Transverse colon (tissue), 4 donors: ENCODE data around the gene CENPL. TPM values are rescaled to one million over a fixed set of nuclear protein-coding genes. Genes with fewer than 3 reads are reported as not detected.
"Not testable (repeated sequence)": the region's sequence is repeated elsewhere in the genome, so short reads cannot be mapped to it uniquely, and the experiment has no call there.

Source experiments
- DNase-seq: peaks from one replicate; pipeline ENCODE4 v3.0.0-alpha.2; 2019
- H3K27ac ChIP-seq, 4 donors: fragments of 200-600 bp; sonication (generic); 2 replicates each; pipeline ENCODE4 v1.5.1; 2016 to 2018; ENCODE audit warnings: inconsistent platforms in 4 of 4
- H3K27me3 ChIP-seq: fragments of 200-600 bp; sonication (generic); 2 replicates; pipeline ENCODE4 v1.5.1; 2017; ENCODE audit warnings: inconsistent platforms
- H3K36me3 ChIP-seq, 4 donors: fragments of 200-600 bp; sonication (generic); 2 replicates each; pipeline ENCODE4 v1.5.1; 2017 to 2019; ENCODE audit warnings: inconsistent platforms in 4 of 4
- H3K4me1 ChIP-seq, 4 donors: fragments of 200-600 bp; sonication (generic); 2 replicates each; pipeline ENCODE4 v1.5.1; 2017 to 2020; ENCODE audit warnings: inconsistent platforms in 4 of 4
- H3K4me3 ChIP-seq, 4 donors: fragments of 200-600 bp; sonication (generic); 1 replicate in 1 of 4; 2 replicates in 3 of 4; pipeline versions ENCODE4 v1.5.1 to v1.6.1; 2017 to 2019; ENCODE audit warnings: inconsistent platforms in 4 of 4
- H3K9me3 ChIP-seq, 2 donors: fragments of 200-600 bp; sonication (generic); 2 replicates each; pipeline ENCODE4 v1.5.1; 2017 to 2019; ENCODE audit warnings: inconsistent platforms in 2 of 2
- EP300 ChIP-seq: sonication (generic); formaldehyde crosslinking; IDR thresholded peaks from one replicate; pipeline ENCODE4 v1.6.1; 2017; ENCODE audit warnings: antibody characterized with exemption, low read depth
- POLR2A ChIP-seq: fragments of 450-650 bp; IDR thresholded peaks from one replicate; pipeline ENCODE4 v1.6.1; 2016; ENCODE audit warnings: antibody characterized with exemption, mild to moderate bottlenecking, moderate library complexity
- POLR2AphosphoS5 ChIP-seq, 3 donors: sonication (generic); formaldehyde crosslinking; IDR thresholded peaks; one replicate each; pipeline ENCODE4 v1.6.1; 2016; ENCODE audit warnings: antibody characterized with exemption in 3 of 3
- WGBS, 2 donors: methylation state at CpG; one replicate each; pipeline ENCODE4 v1.1.5; 2018; ENCODE audit warnings: low coverage in 1 of 2; 5-methylcytosine and 5-hydroxymethylcytosine counted together
- in situ Hi-C, 4 donors: fragments of 200-750 bp; cut with MboI; loops; one replicate each; pipeline versions ENCODE4 v1.15.0 to v1.15.1; 2017; ENCODE audit warnings: low sequenced_read_pairs in 3 of 4, low pct_ligation_motif_present in 1 of 4, low pct_unique_long_range_greater_than_20kb in 1 of 4
- intact Hi-C: fragments of 100-400 bp; cut with DNase I; formaldehyde crosslinking; loops from one replicate; pipeline ENCODE4 v1.15.1; 2023; ENCODE audit warnings: low total_unique reads
- total RNA-seq, 4 donors: library from RNA; depleted of rRNA; stranded (reverse); fragments of >200 nt; gene quantifications; one replicate each; pipeline ENCODE4 v1.1.0, GENCODE V29; 2016
- TF ChIP-seq, protein P1 (sequence below), 5 experiments: fragments of 200-600 bp in 3 of 5; fragments of 450-650 bp in 2 of 5; sonication (generic) in 3 of 5; IDR thresholded peaks; 1 replicate in 2 of 5; 2 replicates in 3 of 5; pipeline ENCODE4 v1.5.1; 2016 to 2017; ENCODE audit warnings: antibody characterized with exemption in 5 of 5, inconsistent platforms in 3 of 5, mild to moderate bottlenecking in 2 of 5, moderate library complexity in 1 of 5

Gene CENPL
- total RNA-seq, 4 donors from 2014 or later = 4.3 to 6.7 (median 4.9) TPM; not detected in 1

DNA sequence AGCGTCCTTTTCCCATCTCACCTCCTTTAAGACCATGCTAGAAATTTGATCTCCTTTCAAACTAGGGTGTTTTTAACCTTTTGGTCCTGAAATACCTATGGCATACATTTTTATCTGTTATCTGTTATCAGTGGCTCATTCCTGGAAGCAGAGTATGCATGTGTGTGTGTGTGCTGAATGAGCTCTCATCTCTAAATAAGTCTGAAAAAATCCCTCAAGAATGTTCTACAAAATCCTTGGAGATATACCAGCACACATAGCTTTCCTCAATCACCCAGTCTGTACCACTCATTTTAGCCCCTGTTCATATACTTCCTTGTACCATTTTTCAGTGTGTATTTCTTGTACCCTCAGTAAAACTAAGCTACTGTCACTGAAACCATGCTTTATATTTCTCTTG, 6.2 kb downstream of the CENPL start:
- H3K9me3 ChIP-seq = no peaks in the 10 kb centered on the region
- in situ Hi-C loops = loop anchor here in 3 of 4 donors (25.0 kb wide), 2 partner anchors 381 to 1081 kb away; no protein-coding TSS in a partner anchor
- no peak overlapping the region for H3K4me3 ChIP-seq
- no peak for DNase-seq
- no peaks in the 10 kb centered on the region for H3K27me3 ChIP-seq
- 89 to 90% methylated on average over 1 of the region's 1 CpG for WGBS, 2 donors
- no peak for TF ChIP-seq POLR2A
- H3K36me3 ChIP-seq = no peaks in the 10 kb centered on the region
- intact Hi-C loops = no loop called here
- no peak overlapping the region for H3K27ac ChIP-seq
- peaks cover 4 to 14% (median 5%) of the 10 kb centered on the region in 4 donors for H3K4me1 ChIP-seq

- H3K36me3 ChIP-seq, H3K4me1 ChIP-seq, intact Hi-C loops, H3K9me3 ChIP-seq, H3K4me3 ChIP-seq, DNase-seq, H3K27me3 ChIP-seq, H3K27ac ChIP-seq: not testable (repeated sequence)
- WGBS, 2 donors = 96 to 100% methylated on average over 5 of the region's 5 CpGs
- in situ Hi-C loops = loop anchor here in 3 of 4 donors (25.0 kb wide), 2 partner anchors 376 to 1076 kb away; no protein-coding TSS in a partner anchor
These were observed 11.0 kb downstream of the CENPL start for GRCh38 chr1:173813654-173814053.

DNA sequence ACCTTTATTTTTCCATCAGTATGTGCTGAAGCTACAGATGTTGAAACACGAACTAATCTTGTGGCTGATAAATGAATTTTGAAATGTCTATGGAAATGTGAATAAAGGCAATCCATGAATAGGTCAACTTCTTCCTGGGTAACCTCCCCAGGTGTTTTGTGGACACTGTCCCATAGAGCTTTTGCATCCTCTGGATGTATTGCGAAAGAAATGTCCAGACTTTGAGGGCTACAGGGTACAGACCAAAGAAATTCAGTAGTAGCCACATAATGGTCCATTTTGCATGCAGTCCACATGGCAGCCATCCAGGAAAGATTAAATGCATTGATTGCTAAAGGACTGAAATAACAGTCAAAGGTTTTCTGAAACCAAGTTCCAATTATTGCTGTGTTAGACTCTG, 21.7 kb downstream of the CENPL start:
- Histone ChIP-seq H3K36me3 (peaks cover 0 to 14% (median 0%) of the 10 kb centered on the region in 4 donors), H3K4me1 (no peaks in the 10 kb centered on the region), H3K4me3 (no peak overlapping the region), H3K27ac (no peak overlapping the region), H3K9me3 (no peaks in the 10 kb centered on the region), H3K27me3 (no peaks in the 10 kb centered on the region)
- in situ Hi-C loops (loop anchor here in 3 of 4 donors (25.0 kb wide), 2 partner anchors 366 to 1066 kb away; no protein-coding TSS in a partner anchor), intact Hi-C loops (no loop called here)
- TF ChIP-seq, protein P1, sequence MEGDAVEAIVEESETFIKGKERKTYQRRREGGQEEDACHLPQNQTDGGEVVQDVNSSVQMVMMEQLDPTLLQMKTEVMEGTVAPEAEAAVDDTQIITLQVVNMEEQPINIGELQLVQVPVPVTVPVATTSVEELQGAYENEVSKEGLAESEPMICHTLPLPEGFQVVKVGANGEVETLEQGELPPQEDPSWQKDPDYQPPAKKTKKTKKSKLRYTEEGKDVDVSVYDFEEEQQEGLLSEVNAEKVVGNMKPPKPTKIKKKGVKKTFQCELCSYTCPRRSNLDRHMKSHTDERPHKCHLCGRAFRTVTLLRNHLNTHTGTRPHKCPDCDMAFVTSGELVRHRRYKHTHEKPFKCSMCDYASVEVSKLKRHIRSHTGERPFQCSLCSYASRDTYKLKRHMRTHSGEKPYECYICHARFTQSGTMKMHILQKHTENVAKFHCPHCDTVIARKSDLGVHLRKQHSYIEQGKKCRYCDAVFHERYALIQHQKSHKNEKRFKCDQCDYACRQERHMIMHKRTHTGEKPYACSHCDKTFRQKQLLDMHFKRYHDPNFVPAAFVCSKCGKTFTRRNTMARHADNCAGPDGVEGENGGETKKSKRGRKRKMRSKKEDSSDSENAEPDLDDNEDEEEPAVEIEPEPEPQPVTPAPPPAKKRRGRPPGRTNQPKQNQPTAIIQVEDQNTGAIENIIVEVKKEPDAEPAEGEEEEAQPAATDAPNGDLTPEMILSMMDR (IDR thresholded peaks at IDR 0.05) = no peak
- no peak for TF ChIP-seq EP300
- no peak for TF ChIP-seq POLR2A
- no peak for TF ChIP-seq POLR2AphosphoS5 (IDR thresholded peaks at IDR 0.05)
- WGBS, 2 donors = 94 to 97% methylated on average over 2 of the region's 2 CpGs
- DNase-seq = no peak

GRCh38 chr1:173799995-173800394, 24.7 kb downstream of the CENPL start:
- H3K4me1 ChIP-seq = not testable (repeated sequence)

DNA sequence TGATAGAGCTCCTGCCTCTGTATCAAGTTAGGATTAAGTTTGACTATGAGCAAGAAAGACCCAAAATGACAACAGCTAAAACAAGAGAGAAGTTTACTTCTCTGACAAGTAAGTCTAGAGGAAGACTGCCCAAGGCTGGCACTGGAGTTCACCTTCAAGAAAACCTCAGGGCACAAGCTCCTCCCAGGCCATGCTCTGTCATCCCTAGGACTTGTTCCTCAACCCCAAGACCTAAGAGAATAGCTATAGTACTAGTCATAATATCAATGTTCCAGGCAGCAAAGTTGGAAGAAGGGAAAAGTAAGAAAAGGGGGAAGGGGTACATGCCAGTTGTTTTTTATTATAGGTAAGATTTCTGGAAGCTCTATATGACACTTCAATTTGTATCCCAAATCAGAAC, 26.6 kb downstream of the CENPL start:
- intact Hi-C loops = no loop called here
- Histone ChIP-seq H3K36me3 (peaks cover 0 to 3% (median 0%) of the 10 kb centered on the region in 4 donors), H3K27ac (no peak overlapping the region), H3K4me1 (no peaks in the 10 kb centered on the region), H3K9me3 (no peaks in the 10 kb centered on the region), H3K27me3 (no peaks in the 10 kb centered on the region), H3K4me3 (no peak overlapping the region)
- TF ChIP-seq, protein P1 (IDR thresholded peaks at IDR 0.05) = no peak
- TF ChIP-seq POLR2AphosphoS5 (IDR thresholded peaks at IDR 0.05) (no peak), POLR2A (no peak), EP300 (no peak)
- no peak for DNase-seq
- in situ Hi-C loops = no loop called here

More at GRCh38 chr1:173799995-173800394, 24.7 kb downstream of the CENPL start:
- in situ Hi-C loops = loop anchor here in 3 of 4 donors (25.0 kb wide), 2 partner anchors 363 to 1063 kb away; no protein-coding TSS in a partner anchor
- DNase-seq, H3K36me3 ChIP-seq, H3K4me3 ChIP-seq, H3K27me3 ChIP-seq, intact Hi-C loops, H3K9me3 ChIP-seq, H3K27ac ChIP-seq: not testable (repeated sequence)
- WGBS, 2 donors = 100% methylated on average over 1 of the region's 1 CpG

DNA sequence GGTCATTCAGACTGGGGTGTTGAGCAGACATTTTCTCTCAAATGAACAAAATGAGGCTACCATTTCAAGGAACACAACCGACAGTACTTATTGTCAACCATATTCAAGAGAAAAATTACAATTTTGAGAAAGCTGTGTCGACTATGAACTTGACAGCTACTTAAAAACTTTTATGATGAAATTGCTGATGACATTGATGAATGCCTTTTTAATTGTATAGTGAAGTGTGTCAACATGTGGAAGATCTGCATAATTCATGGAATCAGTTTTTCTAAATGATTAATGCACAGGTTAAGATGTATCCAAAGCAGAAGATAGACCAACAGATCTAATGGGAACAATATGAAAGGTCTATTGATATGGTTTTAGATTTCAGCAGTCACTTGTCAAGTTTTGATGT, 34.8 kb downstream of the CENPL start:
- TF ChIP-seq, protein P1 (IDR thresholded peaks at IDR 0.05) = no peak
- TF ChIP-seq POLR2AphosphoS5 (IDR thresholded peaks at IDR 0.05) = no peak
- H3K36me3 ChIP-seq = peaks cover 0 to 17% (median 7%) of the 10 kb centered on the region in 4 donors
- in situ Hi-C loops = no loop called here
- H3K27me3 ChIP-seq = no peaks in the 10 kb centered on the region
- H3K27ac ChIP-seq = no peak overlapping the region
- WGBS, 2 donors = 96 to 97% methylated on average over 2 of the region's 2 CpGs
- no peak overlapping the region for H3K4me3 ChIP-seq
- H3K9me3 ChIP-seq = no peaks in the 10 kb centered on the region
- intact Hi-C loops = no loop called here
- DNase-seq = no peak
- H3K4me1 ChIP-seq = no peaks in the 10 kb centered on the region
